ENCODE data around the gene SEC22C.

SEC22C gene

GRCh38 chr3:42503251-42503924 lies 78.4 kb downstream of the SEC22C start:
- no peak overlapping the region for H3K4me3 ChIP-seq (ENCODE audit: low read depth, low read length)
- TF ChIP-seq MYC (IDR thresholded peaks at IDR 0.05; ENCODE audit: low read depth, low read length) (no peak), POLR2A (IDR thresholded peaks at IDR 0.05; ENCODE audit: extremely low read depth, insufficient read length) (no peak), MAX (IDR thresholded peaks at IDR 0.05; ENCODE audit: low read depth, low read length) (no peak), CTCF (IDR thresholded peaks at IDR 0.05; ENCODE audit: low read depth, low read length) (no peak)
- DNase-seq (ENCODE audit: low read depth), result no peak

GRCh38 chr3:42502429-42503250 lies 79.1 kb downstream of the SEC22C start, which contains the start of gene VIPR1:
Gene VIPR1, plus strand, starts transcription at chr3:42502643. Its CDS starts 93 bp downstream, at chr3:42502736.
- peak; percentile 61 for DNase-seq (ENCODE audit: low read depth)
- TF ChIP-seq CTCF (IDR thresholded peaks at IDR 0.05; ENCODE audit: low read depth, low read length) (no peak), MAX (IDR thresholded peaks at IDR 0.05; ENCODE audit: low read depth, low read length) (no peak), MYC (IDR thresholded peaks at IDR 0.05; ENCODE audit: low read depth, low read length) (no peak), POLR2A (IDR thresholded peaks at IDR 0.05; ENCODE audit: extremely low read depth, insufficient read length) (no peak)
- peak within 1 kb of the TSS; percentile 25 for H3K4me3 ChIP-seq (ENCODE audit: low read depth, low read length)

- peak; percentile 46 for DNase-seq (ENCODE audit: low read depth)
- H3K4me3 ChIP-seq (ENCODE audit: low read depth, low read length), result peak overlapping the region; percentile 25
- TF ChIP-seq POLR2A (IDR thresholded peaks at IDR 0.05; ENCODE audit: extremely low read depth, insufficient read length) (no peak), CTCF (IDR thresholded peaks at IDR 0.05; ENCODE audit: low read depth, low read length) (peak; percentile 32)
Observed at GRCh38 chr3:42501681-42502428, 79.9 kb downstream of the SEC22C start.

- no peak overlapping the region for H3K4me3 ChIP-seq (ENCODE audit: low read depth, low read length)
- no peak for DNase-seq (ENCODE audit: low read depth)
- TF ChIP-seq MYC (IDR thresholded peaks at IDR 0.05; ENCODE audit: low read depth, low read length), result no peak
- no peak for TF ChIP-seq MAX (IDR thresholded peaks at IDR 0.05; ENCODE audit: low read depth, low read length)
- no peak for TF ChIP-seq CTCF (IDR thresholded peaks at IDR 0.05; ENCODE audit: low read depth, low read length)
Observed at GRCh38 chr3:42501321-42501680, 80.5 kb downstream of the SEC22C start.

- no peak for TF ChIP-seq MYC (IDR thresholded peaks at IDR 0.05; ENCODE audit: low read depth, low read length)
- TF ChIP-seq CTCF (IDR thresholded peaks at IDR 0.05; ENCODE audit: low read depth, low read length), result no peak
- TF ChIP-seq MAX (IDR thresholded peaks at IDR 0.05; ENCODE audit: low read depth, low read length), result no peak
- TF ChIP-seq POLR2A (IDR thresholded peaks at IDR 0.05; ENCODE audit: extremely low read depth, insufficient read length), result no peak
- no peak overlapping the region for H3K4me3 ChIP-seq (ENCODE audit: low read depth, low read length)
- no peak for DNase-seq (ENCODE audit: low read depth)
Observed at GRCh38 chr3:42500909-42501308, 80.9 kb downstream of the SEC22C start.
